ENCODE measurements around the gene FAIM2. TPM values are rescaled to one million over a fixed set of nuclear protein-coding genes. Genes with fewer than 3 reads are reported as not detected.

FAIM2 gene
- total and polyA plus RNA-seq, 9 of the 15 experiments (the other 6 are each of a cell fraction or from before 2014, with no cell fraction given): 0.01 to 0.10 TPM; not detected in 7

GRCh38 chr12:49892084-49892731 lies 11.5 kb downstream of the FAIM2 start (continued):
- TF ChIP-seq SOX6 (IDR thresholded peaks at IDR 0.05): peak; percentile 88
- TF ChIP-seq SMARCE1 (IDR thresholded peaks at IDR 0.05): peak; percentile 69; the same call in 1 of the 2 replicates
- TF ChIP-seq RCOR1 (IDR thresholded peaks at IDR 0.05; ENCODE audit: borderline replicate concordance in 1 of 2, low read depth in 2 of 2, low read length in 2 of 2): peak in 1 of 2 experiments; percentile 67; a peak in 2 of 4 replicates
- TF ChIP-seq ZMIZ1 (IDR thresholded peaks at IDR 0.05; ENCODE audit: low read depth in 2 of 2, low read length in 2 of 2): peak in 1 of 2 experiments; percentile 21; a peak in 1 of 4 replicates
- TF ChIP-seq SMAD3 (CRISPR knock-in tag; conservative IDR thresholded peaks at IDR 0.05): no peak
- TF ChIP-seq TAL1 (IDR thresholded peaks at IDR 0.05): peak; percentile 83
- TF ChIP-seq SMARCA4 (IDR thresholded peaks at IDR 0.05): peak; percentile 69; the same call in 1 of the 2 replicates

- no peak overlapping the region for H3K4me3 ChIP-seq
- DNase-seq (ENCODE audit: extremely low read depth in 1 of 4, low spot score in 3 of 4) (no peak), FAIRE-seq (no peak), ATAC-seq (no peak)
- CTCF ChIA-PET (ENCODE audit: low intra/inter-chr PET ratio): no interaction called here
- H3K4me2 ChIP-seq (ENCODE audit: insufficient read depth, low read length): no peak overlapping the region
- H3K27ac ChIP-seq (ENCODE audit: extremely low read depth, low read depth, low read length): no peak overlapping the region
- no peak overlapping the region for H2AFZ ChIP-seq (ENCODE audit: low read depth, low read length)
- BruUV-seq (replicated peaks): no TSS peak
- TF ChIP-seq RAD51 (IDR thresholded peaks at IDR 0.05; ENCODE audit: borderline replicate concordance, low read depth): no peak
- POLR2A ChIA-PET: interaction anchor here (1.2 kb wide), 1 partner anchor 10 kb away, joined by 4 read pairs; no protein-coding TSS in a partner anchor
- peaks cover 15 to 24% of the 10 kb centered on the region in 2 experiments; a peak in 4 of 5 replicates for H3K27me3 ChIP-seq (ENCODE audit: control insufficient read depth in 2 of 2, insufficient read depth in 2 of 2, low read length in 2 of 2)
- intact Hi-C loops (cut with micrococcal nuclease): no loop called here
- in situ Hi-C loops (cut with MboI): no loop called here
- H4K20me1 ChIP-seq (replicated peaks; ENCODE audit: control insufficient read depth, insufficient read depth, low read length): peaks cover 11% of the 10 kb centered on the region; the same call in 1 of the 2 replicates
- no peak overlapping the region for H3K9ac ChIP-seq (ENCODE audit: insufficient read depth in 1 of 2, low read depth in 2 of 2, low read length in 2 of 2)
- WGBS (ENCODE audit: insufficient coverage, low coverage, missing lambda C conversion rate): 3% methylated on average over 6 of the region's 6 CpGs
- no peaks in the 10 kb centered on the region for H3K9me1 ChIP-seq (ENCODE audit: control insufficient read depth, insufficient read depth, low read length)
- no peaks in the 10 kb centered on the region for H3K79me2 ChIP-seq (ENCODE audit: control insufficient read depth, insufficient read depth, low read length)
- no peaks in the 10 kb centered on the region for H3K9me3 ChIP-seq (replicated peaks; ENCODE audit: control insufficient read depth, insufficient read depth, low read depth, low read length)
- H3K36me3 ChIP-seq (ENCODE audit: control insufficient read depth, insufficient read depth, low read length): no peaks in the 10 kb centered on the region
- H3K4me1 ChIP-seq (replicated peaks in 1 of 2; ENCODE audit: control insufficient read depth in 2 of 2, insufficient read depth in 2 of 2, low read length in 2 of 2): peaks cover 11 to 35% of the 10 kb centered on the region in 2 experiments; a peak in 4 of 5 replicates
Measured at GRCh38 chr12:49891476-49891875, 12.2 kb downstream of the FAIM2 start.
